Hepatocyte (in vitro differentiated cells): ENCODE results near the gene PRM2. TPM values are rescaled to one million over a fixed set of nuclear protein-coding genes. Genes with fewer than 3 reads are reported as not detected.

Experiments used
- DNase-seq: peaks from one replicate; pipeline ENCODE4 v3.0.0-alpha.2; 2016; ENCODE audit warnings: low spot score
- H2AFZ ChIP-seq: fragments of 200-600 bp; sonication (generic); 2 replicates; pipeline ENCODE4 v1.6.0; 2016; ENCODE audit warnings: antibody characterized with exemption, mild to moderate bottlenecking
- H3K27ac ChIP-seq: fragments of 200-600 bp; sonication (generic); 2 replicates; pipeline ENCODE4 v1.5.1; 2016; ENCODE audit warnings: mild to moderate bottlenecking
- H3K27me3 ChIP-seq: fragments of 200-600 bp; sonication (generic); 2 replicates; pipeline ENCODE4 v1.6.1; 2016
- H3K36me3 ChIP-seq: fragments of 200-600 bp; sonication (generic); replicated peaks from 2 replicates; pipeline ENCODE4 v1.5.1; 2016; ENCODE audit warnings: low read depth; ENCODE audit not compliant: insufficient read depth
- H3K4me1 ChIP-seq: fragments of 200-600 bp; sonication (generic); 2 replicates; pipeline ENCODE4 v1.5.1; 2016; ENCODE audit warnings: mild to moderate bottlenecking, moderate library complexity; ENCODE audit not compliant: insufficient read depth
- H3K4me2 ChIP-seq: fragments of 200-600 bp; sonication (generic); 2 replicates; pipeline ENCODE4 v1.6.0; 2016
- H3K4me3 ChIP-seq: fragments of 200-600 bp; sonication (generic); 2 replicates; pipeline ENCODE4 v1.5.1; 2016; ENCODE audit warnings: mild to moderate bottlenecking
- H3K79me2 ChIP-seq: fragments of 200-600 bp; sonication (generic); 2 replicates; pipeline ENCODE4 v1.6.0; 2017; ENCODE audit warnings: mild to moderate bottlenecking
- H3K9me2 ChIP-seq: fragments of 200-600 bp; sonication (generic); replicated peaks from 2 replicates; pipeline ENCODE4 v1.6.0; 2017; ENCODE audit warnings: mild to moderate bottlenecking; ENCODE audit not compliant: insufficient read depth
- H3K9me3 ChIP-seq: fragments of 200-600 bp; sonication (generic); 2 replicates; pipeline ENCODE4 v1.5.1; 2016; ENCODE audit warnings: low read depth, mild to moderate bottlenecking
- H4K20me1 ChIP-seq: fragments of 200-600 bp; sonication (generic); 2 replicates; pipeline ENCODE4 v1.6.0; 2016; ENCODE audit warnings: mild to moderate bottlenecking; ENCODE audit not compliant: insufficient read depth, poor library complexity, severe bottlenecking
- CTCF ChIP-seq: fragments of 200-600 bp; sonication (generic); IDR thresholded peaks from 2 replicates; pipeline ENCODE4 v1.5.1; 2016; ENCODE audit warnings: antibody characterized with exemption, mild to moderate bottlenecking; ENCODE audit not compliant: poor library complexity
- EZH2 ChIP-seq: fragments of 200-600 bp; sonication (generic); IDR thresholded peaks from 2 replicates; pipeline ENCODE4 v1.6.1; 2016; ENCODE audit warnings: antibody characterized with exemption, mild to moderate bottlenecking, borderline replicate concordance
- EZH2phosphoT487 ChIP-seq: fragments of 200-600 bp; sonication (generic); IDR thresholded peaks from one replicate; pipeline ENCODE4 v1.6.1; 2018; ENCODE audit warnings: antibody characterized with exemption, mild to moderate bottlenecking, low read depth, moderate library complexity; ENCODE audit not compliant: unreplicated experiment, severe bottlenecking
- WGBS: methylation state at CpG from one replicate; pipeline ENCODE4 v1.1.6; 2016; ENCODE audit warnings: low lambda C conversion rate; ENCODE audit errors: missing lambda C conversion rate; 5-methylcytosine and 5-hydroxymethylcytosine counted together
- polyA plus RNA-seq: library from polyadenylated mRNA; unstranded; fragments of >200 nt; fragmentation: Nextera tagmentation; extraction: Ambion mirVana; gene quantifications from 2 replicates; pipeline ENCODE4 v1.2.1, GENCODE V29; 2016
- total RNA-seq: library from RNA; depleted of rRNA; stranded (reverse); fragments of >200 nt; gene quantifications from 2 replicates; pipeline ENCODE4 v1.2.3, GENCODE V29; 2014

Gene PRM2
- total and polyA plus RNA-seq, 2 experiments from 2014 or later, result not detected

- TF ChIP-seq CTCF (no peak), EZH2 (no peak), EZH2phosphoT487 (no peak)
- Histone ChIP-seq H3K4me1 (peaks cover 12% of the 10 kb centered on the region), H3K4me2 (peak overlapping the region; percentile 98), H3K9me3 (no peaks in the 10 kb centered on the region), H3K27ac (no peak overlapping the region), H4K20me1 (peaks cover 35% of the 10 kb centered on the region), H3K36me3 (no peaks in the 10 kb centered on the region), H3K4me3 (peak overlapping the region; percentile 99), H3K27me3 (no peaks in the 10 kb centered on the region), H2AFZ (no peak overlapping the region), H3K79me2 (peaks cover 31% of the 10 kb centered on the region), H3K9me2 (no peaks in the 10 kb centered on the region)
- DNase-seq, result no peak
- WGBS, result 74% methylated on average over 5 of the region's 5 CpGs
Observed at GRCh38 chr16:11253009-11253994, 23.0 kb downstream of the PRM2 start.

- Histone ChIP-seq H3K36me3 (no peaks in the 10 kb centered on the region), H3K9me3 (no peaks in the 10 kb centered on the region), H3K27me3 (no peaks in the 10 kb centered on the region), H3K4me3 (no peak overlapping the region), H3K4me1 (peaks cover 12% of the 10 kb centered on the region), H2AFZ (no peak overlapping the region), H3K4me2 (peak overlapping the region; percentile 98), H3K9me2 (no peaks in the 10 kb centered on the region), H3K27ac (no peak overlapping the region), H3K79me2 (peaks cover 31% of the 10 kb centered on the region), H4K20me1 (peaks cover 35% of the 10 kb centered on the region)
- DNase-seq, result no peak
- TF ChIP-seq EZH2phosphoT487 (no peak), CTCF (no peak)
- WGBS, result 86% methylated on average over 8 of the region's 8 CpGs
Observed at GRCh38 chr16:11252482-11252931, 23.8 kb downstream of the PRM2 start.

- peak overlapping the region; percentile 98 for H3K4me2 ChIP-seq
- no peak overlapping the region for H3K27ac ChIP-seq
- peaks cover 8% of the 10 kb centered on the region for H3K4me1 ChIP-seq
- DNase-seq, result no peak
- H3K9me3 ChIP-seq, result no peaks in the 10 kb centered on the region
- no peaks in the 10 kb centered on the region for H3K27me3 ChIP-seq
- WGBS, result 82% methylated on average over 18 of the region's 18 CpGs
- H3K36me3 ChIP-seq, result no peaks in the 10 kb centered on the region
- H3K79me2 ChIP-seq, result peaks cover 31% of the 10 kb centered on the region
- TF ChIP-seq EZH2phosphoT487, result no peak
- no peak for TF ChIP-seq EZH2
- no peak for TF ChIP-seq CTCF
- H2AFZ ChIP-seq, result no peak overlapping the region
- peaks cover 35% of the 10 kb centered on the region for H4K20me1 ChIP-seq
- H3K4me3 ChIP-seq, result no peak overlapping the region
- H3K9me2 ChIP-seq, result no peaks in the 10 kb centered on the region
Observed at GRCh38 chr16:11251525-11252481, 24.5 kb downstream of the PRM2 start.
